ENCODE results near the gene CHRM5. TPM values are rescaled to one million over a fixed set of nuclear protein-coding genes. Genes with fewer than 3 reads are reported as not detected.

Gene CHRM5
- total and polyA plus RNA-seq, 2 donors (not counting 1 experiment from before 2014, with no cell fraction given) = not detected

DNA sequence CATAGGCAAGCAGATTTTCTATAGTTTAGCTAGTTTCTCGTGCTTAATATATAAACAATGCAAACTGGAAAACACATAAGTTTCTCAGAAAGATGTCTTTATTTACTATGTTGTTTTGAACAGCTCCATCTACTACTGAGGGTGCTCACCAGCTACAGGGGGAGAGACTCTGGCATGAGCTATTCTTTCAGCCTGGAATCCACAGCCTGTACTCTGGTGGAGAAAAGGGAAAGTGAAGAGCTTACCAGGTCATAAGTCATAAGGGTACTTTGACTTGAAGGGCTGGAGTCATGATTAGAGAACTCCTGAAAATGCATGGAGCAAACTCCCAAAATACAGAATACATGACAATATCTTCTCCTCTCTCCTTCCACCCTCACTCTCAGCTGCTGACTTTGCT, 75.1 kb downstream of the CHRM5 start:
- Histone ChIP-seq H4K20me1 (ENCODE audit: control insufficient read depth, insufficient read depth, low read length, poor library complexity, severe bottlenecking) (no peaks in the 10 kb centered on the region), H2AFZ (ENCODE audit: insufficient read depth, low read depth, low read length, poor library complexity, severe bottlenecking) (no peak overlapping the region), H3K9me3 (ENCODE audit: control extremely low read depth in 1 of 3, control insufficient read depth in 2 of 3, insufficient read depth in 1 of 3, low read length in 2 of 3) (peaks cover 0 to 8% (median 0%) of the 10 kb centered on the region in 3 donors), H3K79me2 (ENCODE audit: control insufficient read depth, insufficient read depth, low read length) (no peaks in the 10 kb centered on the region), H3K4me3 (ENCODE audit: control extremely low read depth in 1 of 5, extremely low read depth in 1 of 5, insufficient read depth in 1 of 5, low read depth in 2 of 5, low read length in 4 of 5) (no peak overlapping the region), H3K36me3 (replicated peaks in 1 of 2; ENCODE audit: control extremely low read depth in 1 of 2, control insufficient read depth in 1 of 2, extremely low read depth in 1 of 2, insufficient read depth in 2 of 2, low read length in 1 of 2) (no peaks in the 10 kb centered on the region), H3K9ac (ENCODE audit: low read length) (no peak overlapping the region), H3K27me3 (replicated peaks in 1 of 4; ENCODE audit: control extremely low read depth in 1 of 4, control insufficient read depth in 3 of 4, insufficient read depth in 4 of 4, low read length in 3 of 4) (no peaks in the 10 kb centered on the region), H3K27ac (ENCODE audit: low read length in 2 of 2) (no peak overlapping the region), H3K4me1 (ENCODE audit: control insufficient read depth in 2 of 2, insufficient read depth in 2 of 2, low read length in 2 of 2) (peaks cover 10 to 11% of the 10 kb centered on the region in 2 donors), H3K4me2 (replicated peaks; ENCODE audit: low read depth, low read length, poor library complexity, severe bottlenecking) (no peak overlapping the region)
- no CpG with 5 or more reads among the region's 1 CpG for WGBS (ENCODE audit: insufficient coverage)
- Mint-ChIP-seq H3K4me3 (no peak overlapping the region), H3K27me3 (no peaks in the 10 kb centered on the region), H3K27ac (no peak overlapping the region), H3K9me3 (ENCODE audit: insufficient read depth) (no peaks in the 10 kb centered on the region), H3K4me1 (peaks cover 12% of the 10 kb centered on the region)
- ChIA-PET POLR2A (no interaction called here), CTCF (interaction anchor here (0.7 to 0.8 kb wide), 2 partner anchors 8 to 19 kb away, joined by 3 read pairs; no protein-coding TSS in a partner anchor)
- ATAC-seq (ENCODE audit: low read depth) = no peak
- DNase-seq = no peak
- intact Hi-C loops (cut with micrococcal nuclease) = loop anchor here (5.0 kb wide), 1 partner anchor 49 kb away; no protein-coding TSS in a partner anchor
- TF ChIP-seq, protein P1, sequence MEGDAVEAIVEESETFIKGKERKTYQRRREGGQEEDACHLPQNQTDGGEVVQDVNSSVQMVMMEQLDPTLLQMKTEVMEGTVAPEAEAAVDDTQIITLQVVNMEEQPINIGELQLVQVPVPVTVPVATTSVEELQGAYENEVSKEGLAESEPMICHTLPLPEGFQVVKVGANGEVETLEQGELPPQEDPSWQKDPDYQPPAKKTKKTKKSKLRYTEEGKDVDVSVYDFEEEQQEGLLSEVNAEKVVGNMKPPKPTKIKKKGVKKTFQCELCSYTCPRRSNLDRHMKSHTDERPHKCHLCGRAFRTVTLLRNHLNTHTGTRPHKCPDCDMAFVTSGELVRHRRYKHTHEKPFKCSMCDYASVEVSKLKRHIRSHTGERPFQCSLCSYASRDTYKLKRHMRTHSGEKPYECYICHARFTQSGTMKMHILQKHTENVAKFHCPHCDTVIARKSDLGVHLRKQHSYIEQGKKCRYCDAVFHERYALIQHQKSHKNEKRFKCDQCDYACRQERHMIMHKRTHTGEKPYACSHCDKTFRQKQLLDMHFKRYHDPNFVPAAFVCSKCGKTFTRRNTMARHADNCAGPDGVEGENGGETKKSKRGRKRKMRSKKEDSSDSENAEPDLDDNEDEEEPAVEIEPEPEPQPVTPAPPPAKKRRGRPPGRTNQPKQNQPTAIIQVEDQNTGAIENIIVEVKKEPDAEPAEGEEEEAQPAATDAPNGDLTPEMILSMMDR (IDR thresholded peaks at IDR 0.05) = no peak
- no peak for TF ChIP-seq EZH2 (IDR thresholded peaks at IDR 0.05; ENCODE audit: borderline replicate concordance, insufficient read depth, low read depth, low read length, poor library complexity, severe bottlenecking)

DNA sequence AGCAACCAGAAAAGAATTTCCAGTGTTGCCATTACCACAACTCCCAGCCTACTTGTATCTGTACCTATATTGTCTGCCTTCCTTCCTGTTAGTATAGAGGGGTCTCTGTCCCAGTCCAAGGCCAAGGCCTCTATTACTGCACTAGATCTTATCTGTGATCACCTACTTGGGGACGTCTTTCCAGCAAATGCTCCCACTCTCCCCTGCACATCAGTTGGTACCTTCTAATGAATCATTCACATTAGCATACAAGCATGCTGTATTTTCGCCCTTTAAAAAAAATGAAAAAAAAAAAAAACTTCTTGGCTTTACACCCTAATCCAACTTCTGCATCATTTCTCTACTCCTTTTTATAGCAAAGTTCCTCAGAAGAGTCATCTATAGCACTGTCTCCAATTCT, 75.5 kb downstream of the CHRM5 start:
- Histone ChIP-seq H3K4me2 (replicated peaks; ENCODE audit: low read depth, low read length, poor library complexity, severe bottlenecking) (no peak overlapping the region), H3K4me3 (ENCODE audit: control extremely low read depth in 1 of 5, extremely low read depth in 1 of 5, insufficient read depth in 1 of 5, low read depth in 2 of 5, low read length in 4 of 5) (no peak overlapping the region), H3K27me3 (replicated peaks in 1 of 4; ENCODE audit: control extremely low read depth in 1 of 4, control insufficient read depth in 3 of 4, insufficient read depth in 4 of 4, low read length in 3 of 4) (no peaks in the 10 kb centered on the region), H3K4me1 (ENCODE audit: control insufficient read depth in 2 of 2, insufficient read depth in 2 of 2, low read length in 2 of 2) (peaks cover 10 to 11% of the 10 kb centered on the region in 2 donors), H3K36me3 (replicated peaks in 1 of 2; ENCODE audit: control extremely low read depth in 1 of 2, control insufficient read depth in 1 of 2, extremely low read depth in 1 of 2, insufficient read depth in 2 of 2, low read length in 1 of 2) (no peaks in the 10 kb centered on the region), H2AFZ (ENCODE audit: insufficient read depth, low read depth, low read length, poor library complexity, severe bottlenecking) (no peak overlapping the region), H3K27ac (ENCODE audit: low read length in 2 of 2) (no peak overlapping the region), H3K9me3 (ENCODE audit: control extremely low read depth in 1 of 3, control insufficient read depth in 2 of 3, insufficient read depth in 1 of 3, low read length in 2 of 3) (peaks cover 0 to 12% (median 0%) of the 10 kb centered on the region in 3 donors), H4K20me1 (ENCODE audit: control insufficient read depth, insufficient read depth, low read length, poor library complexity, severe bottlenecking) (no peaks in the 10 kb centered on the region), H3K9ac (ENCODE audit: low read length) (no peak overlapping the region), H3K79me2 (ENCODE audit: control insufficient read depth, insufficient read depth, low read length) (no peaks in the 10 kb centered on the region)
- Mint-ChIP-seq H3K27me3 (no peaks in the 10 kb centered on the region), H3K4me3 (no peak overlapping the region), H3K9me3 (ENCODE audit: insufficient read depth) (no peaks in the 10 kb centered on the region), H3K4me1 (peaks cover 12% of the 10 kb centered on the region), H3K27ac (no peak overlapping the region)
- intact Hi-C loops (cut with micrococcal nuclease) = loop anchor here (5.0 kb wide), 1 partner anchor 48 kb away; no protein-coding TSS in a partner anchor
- DNase-seq (no peak), ATAC-seq (ENCODE audit: low read depth) (no peak)
- ChIA-PET CTCF (interaction anchor here (0.7 to 0.8 kb wide), 2 partner anchors 8 to 19 kb away, joined by 3 read pairs; no protein-coding TSS in a partner anchor), POLR2A (no interaction called here)
- 88% methylated on average over 2 of the region's 2 CpGs for whole genome bisulfite sequencing (ENCODE audit: insufficient coverage)
- TF ChIP-seq EZH2 (IDR thresholded peaks at IDR 0.05; ENCODE audit: borderline replicate concordance, insufficient read depth, low read depth, low read length, poor library complexity, severe bottlenecking) = no peak
- TF ChIP-seq, protein P1 (IDR thresholded peaks at IDR 0.05) = no peak

Measured in B cell (primary cell).